ENCODE data around the gene MED27.
"Not testable (repeated sequence)": the region's sequence is repeated elsewhere in the genome, so short reads cannot be mapped to it uniquely, and the experiment has no call there.

MED27 gene

DNA sequence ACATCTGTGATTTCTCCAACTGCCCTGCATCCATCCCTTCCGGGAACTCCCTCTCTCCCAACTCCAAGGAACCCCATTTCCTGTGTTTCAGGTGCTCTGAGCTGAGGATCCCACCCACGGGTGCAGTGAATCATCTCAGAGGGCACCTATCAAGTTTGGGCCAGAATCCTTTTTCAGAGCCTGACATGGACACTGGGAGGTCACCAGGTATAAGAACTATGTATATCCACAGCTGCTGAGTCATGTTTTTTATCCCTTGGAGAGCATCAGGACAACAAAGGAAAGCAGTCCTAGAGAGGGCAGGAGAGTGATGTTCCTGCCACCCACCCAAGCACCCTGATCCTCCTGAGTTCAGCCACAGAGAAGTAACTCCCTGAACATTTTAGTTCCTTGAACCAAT is 3.8 kb downstream of the MED27 start:
- no peak for FAIRE-seq

DNA sequence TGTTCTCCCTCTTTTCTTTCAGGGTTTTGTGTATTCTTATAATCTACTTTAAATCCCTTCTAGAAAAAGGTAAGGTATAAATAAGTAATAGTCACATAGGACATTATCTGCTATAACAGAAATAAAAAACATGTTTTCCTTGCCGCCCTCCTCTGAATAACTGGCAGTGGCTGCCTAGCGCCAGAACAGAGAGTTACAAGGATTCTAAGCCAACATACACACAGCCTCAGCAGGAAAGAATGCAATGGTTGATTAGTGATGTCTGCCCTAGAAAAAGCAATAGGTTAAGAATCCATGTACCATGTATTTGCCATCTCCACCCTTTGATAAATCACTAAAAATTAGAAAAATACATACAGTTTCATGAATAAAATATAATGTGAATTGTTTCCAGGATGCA is 4.9 kb downstream of the MED27 start:
- FAIRE-seq, result no peak

- FAIRE-seq, result no peak
Measured at GRCh38 chr9:132071847-132072507, 7.7 kb downstream of the MED27 start.

DNA sequence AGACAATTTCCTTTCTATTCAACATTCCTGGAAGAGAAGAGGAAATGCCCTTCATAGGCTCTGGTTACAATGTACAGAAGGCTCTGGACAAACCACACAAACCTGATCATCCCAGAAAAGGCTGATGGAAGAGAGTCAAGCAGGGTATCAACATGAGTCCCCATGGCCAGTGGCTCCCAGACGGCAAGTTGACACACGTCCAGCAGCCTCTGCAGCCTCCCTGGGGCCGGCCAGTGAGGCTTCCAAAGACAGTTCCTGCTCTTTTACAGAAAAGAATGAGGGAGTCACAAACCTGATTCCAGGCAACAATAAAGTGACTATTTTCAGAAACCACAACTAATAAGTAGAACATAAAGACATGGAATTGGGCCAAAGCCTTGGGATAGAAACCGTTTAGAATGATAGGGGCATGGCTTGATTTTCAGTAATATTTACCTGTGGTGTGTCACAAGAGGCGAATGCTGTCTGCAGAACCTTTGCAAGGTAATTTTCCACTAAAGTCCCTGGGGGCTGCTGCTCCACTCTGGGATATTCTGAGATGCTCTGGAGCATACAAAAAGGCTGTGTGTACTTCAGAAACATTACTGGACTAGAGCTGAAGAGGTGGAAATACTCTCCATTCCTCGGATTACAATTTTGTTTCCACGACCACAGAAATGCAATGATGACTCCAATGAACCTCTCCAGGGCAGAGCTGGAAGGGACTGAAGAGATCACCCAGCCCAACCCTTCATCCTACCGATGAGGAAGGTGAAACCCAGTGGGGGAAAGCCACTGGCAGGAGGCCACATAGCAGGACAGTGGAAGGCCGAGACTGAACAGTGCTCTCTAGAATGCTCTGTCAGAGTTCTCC is 10.4 kb downstream of the MED27 start:
- FAIRE-seq, result no peak

DNA sequence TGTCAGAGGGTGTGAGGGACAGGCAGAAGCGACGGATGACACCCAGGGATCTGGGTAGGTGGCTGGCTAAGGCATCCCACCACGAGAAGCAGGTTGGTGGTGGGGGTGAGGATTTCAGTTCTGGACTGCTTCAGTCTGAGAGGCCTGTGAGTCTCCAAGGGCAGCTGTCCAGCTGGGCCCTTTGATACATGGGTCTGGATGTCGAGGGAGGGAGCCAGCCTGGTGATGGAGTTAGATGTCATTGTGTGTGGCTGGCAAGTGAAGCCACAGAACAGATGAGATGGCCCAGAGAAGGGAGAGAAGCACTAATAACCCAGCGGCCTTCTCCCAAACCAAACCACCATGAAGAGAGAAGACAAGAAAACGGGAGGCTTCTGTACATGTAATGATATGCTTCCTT is 11.1 kb downstream of the MED27 start:
- FAIRE-seq, result no peak

GRCh38 chr9:132066511-132066910 is 13.2 kb downstream of the MED27 start:
- FAIRE-seq, result no peak

- no peak for FAIRE-seq
Measured at GRCh38 chr9:132066057-132066456, 13.6 kb downstream of the MED27 start.

DNA sequence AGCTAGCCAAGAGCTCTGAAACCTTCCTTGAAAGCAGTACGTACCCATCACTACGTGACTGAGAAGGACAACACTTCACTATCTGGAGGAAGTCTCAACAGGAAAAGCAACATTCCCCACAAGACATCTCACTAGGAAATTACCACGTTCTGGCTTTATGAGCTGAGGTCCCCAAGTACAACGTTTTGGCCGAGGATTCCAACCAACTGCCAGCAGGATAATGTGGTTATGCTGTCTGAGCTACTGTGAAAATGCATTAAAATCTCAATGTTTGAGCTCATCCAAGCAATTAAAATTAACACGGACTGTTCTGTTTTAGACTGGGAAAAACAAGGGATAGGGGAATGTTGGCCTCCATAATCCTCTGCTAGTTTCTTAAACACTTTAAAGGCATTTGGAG is 16.4 kb downstream of the MED27 start:
- FAIRE-seq, result no peak

DNA sequence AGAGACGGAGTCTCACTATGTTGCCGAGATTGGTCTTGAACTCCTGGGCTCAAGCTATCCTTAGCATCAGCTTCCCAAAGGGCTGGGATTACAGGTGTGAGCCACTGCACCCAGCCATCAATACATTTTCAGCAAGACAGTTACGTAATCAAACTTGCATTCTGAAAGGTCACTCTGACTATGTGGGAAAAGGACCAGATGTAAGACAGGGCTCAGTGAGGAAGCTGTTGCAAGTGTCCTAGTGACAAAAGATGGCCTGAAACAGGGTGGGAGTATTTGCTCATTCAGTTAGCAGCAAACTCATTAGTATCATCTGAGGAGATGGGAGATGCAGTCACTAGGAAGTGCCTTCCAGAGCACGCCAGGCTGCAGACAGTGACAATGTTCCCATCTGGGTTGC is 16.9 kb downstream of the MED27 start:
- FAIRE-seq, result no peak

DNA sequence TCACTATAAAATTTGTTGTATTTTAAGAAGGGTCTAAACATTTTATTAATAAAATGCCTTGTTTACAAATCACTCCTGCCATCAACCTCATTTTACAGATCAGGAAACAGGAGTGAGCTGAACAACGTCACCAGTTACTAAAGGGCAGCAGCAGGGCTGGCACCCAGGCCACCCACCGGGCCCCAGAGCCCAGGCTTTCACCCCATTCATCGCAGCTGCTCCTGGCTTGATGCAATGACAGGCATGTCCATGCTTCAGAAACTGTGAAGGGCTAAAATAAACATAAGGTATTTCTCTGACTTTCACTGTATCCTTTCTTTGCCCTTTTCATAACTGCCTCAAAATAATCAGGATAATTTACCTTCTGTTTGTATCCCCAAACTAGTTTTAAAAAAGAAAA is 18.1 kb downstream of the MED27 start:
- no peak for FAIRE-seq

DNA sequence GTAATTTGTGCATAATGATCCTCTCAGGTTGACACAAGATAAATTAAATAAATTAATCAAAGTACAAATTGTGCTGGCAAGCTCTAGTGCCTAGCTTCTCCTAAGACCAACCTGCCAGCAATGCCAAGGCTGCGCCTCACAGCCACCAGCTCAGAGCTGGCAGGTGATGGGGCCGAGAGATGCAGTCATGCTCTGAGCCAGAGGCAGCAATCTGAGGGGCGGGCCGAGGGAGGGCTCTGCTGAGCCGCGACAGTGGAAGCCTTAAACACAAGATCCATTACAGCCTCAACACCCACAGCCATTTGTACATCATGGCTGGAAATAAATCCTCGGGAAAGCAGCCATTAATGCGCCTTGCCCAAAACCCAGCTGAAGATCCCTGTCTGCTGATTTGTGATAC is 20.3 kb downstream of the MED27 start:
- FAIRE-seq, result no peak

GRCh38 chr9:132058226-132058625 is 21.4 kb downstream of the MED27 start:
- not testable (repeated sequence) for FAIRE-seq

GRCh38 chr9:132056717-132057560 is 22.7 kb downstream of the MED27 start:
- no peak for FAIRE-seq

DNA sequence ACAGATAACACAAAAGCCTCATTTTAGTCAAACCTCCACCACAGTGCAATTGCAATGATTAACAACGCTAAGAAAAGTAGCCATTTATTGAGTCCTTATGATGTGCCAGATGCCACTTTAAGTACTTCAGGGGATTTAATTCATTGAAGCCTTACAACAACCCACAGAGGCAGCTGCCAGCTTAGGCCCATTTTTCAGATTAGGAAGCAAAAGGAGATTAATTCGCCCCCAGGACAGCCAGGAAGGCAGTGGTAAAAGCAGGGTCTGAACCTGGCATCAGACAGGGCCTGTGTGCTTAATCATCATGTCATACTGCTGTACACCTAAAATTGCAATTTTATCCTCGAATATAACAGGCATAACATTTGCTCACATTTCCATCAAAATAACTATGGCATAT is 23.9 kb downstream of the MED27 start:
- no peak for FAIRE-seq

DNA sequence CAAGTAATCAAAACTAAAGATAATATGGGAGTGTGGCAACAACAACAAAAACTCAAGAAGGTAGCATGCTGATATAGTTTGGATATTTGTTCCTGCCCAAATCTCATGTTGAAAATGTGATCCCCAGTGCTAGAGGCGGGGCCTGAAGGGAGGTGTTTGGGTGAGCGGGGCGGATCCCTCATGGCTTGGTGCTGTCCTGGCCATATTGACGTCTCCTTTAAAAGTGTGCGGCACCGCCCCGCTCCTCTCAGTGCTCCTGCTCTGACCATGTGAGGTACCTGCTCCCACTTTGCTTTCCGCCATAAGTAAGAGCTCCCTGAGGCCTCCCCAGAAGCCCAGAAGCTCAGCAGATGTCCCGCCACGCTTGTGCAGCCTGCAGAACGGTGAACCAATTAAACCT is 25.6 kb downstream of the MED27 start:
- no peak for FAIRE-seq

- FAIRE-seq, result no peak
Measured at GRCh38 chr9:132049900-132050299, 29.8 kb downstream of the MED27 start.

GRCh38 chr9:132049323-132049882 is 30.3 kb downstream of the MED27 start:
- no peak for FAIRE-seq

GRCh38 chr9:132048201-132048600 is 31.5 kb downstream of the MED27 start:
- FAIRE-seq, result no peak

GRCh38 chr9:132046456-132046855 is 33.2 kb downstream of the MED27 start:
- FAIRE-seq, result no peak

DNA sequence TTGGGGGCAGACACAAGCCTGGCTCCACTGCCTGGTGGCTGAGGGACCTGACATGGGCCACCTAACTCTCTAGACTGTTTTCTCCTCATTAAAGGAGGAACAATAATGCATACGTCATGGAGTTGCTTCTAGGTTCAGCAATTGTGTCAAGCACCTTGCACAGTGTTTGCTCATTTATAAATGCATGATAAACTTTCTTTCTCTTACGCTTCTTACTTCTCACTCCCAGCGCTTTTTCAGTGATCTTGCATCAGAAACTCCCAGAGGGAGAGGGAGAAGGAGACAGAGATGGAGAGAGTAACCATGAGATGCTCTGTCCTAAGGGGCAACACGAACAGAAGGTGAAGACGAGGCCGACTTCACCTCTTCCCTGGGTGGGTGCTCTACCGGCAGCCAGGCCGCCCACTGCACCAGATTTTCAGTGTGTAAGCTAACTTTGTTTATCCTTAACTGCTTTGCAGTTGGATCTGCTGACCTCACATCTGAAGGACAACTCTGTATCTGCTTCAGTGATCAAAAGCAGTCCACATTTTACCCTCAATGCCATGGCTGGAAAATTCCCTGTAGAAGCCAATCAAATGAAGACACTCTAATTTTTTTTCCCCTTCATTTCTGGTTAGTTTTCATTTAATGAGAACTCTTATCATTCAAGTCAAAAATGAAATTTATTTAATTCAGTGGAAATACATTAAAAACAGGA is 35.3 kb downstream of the MED27 start:
- FAIRE-seq, result no peak

DNA sequence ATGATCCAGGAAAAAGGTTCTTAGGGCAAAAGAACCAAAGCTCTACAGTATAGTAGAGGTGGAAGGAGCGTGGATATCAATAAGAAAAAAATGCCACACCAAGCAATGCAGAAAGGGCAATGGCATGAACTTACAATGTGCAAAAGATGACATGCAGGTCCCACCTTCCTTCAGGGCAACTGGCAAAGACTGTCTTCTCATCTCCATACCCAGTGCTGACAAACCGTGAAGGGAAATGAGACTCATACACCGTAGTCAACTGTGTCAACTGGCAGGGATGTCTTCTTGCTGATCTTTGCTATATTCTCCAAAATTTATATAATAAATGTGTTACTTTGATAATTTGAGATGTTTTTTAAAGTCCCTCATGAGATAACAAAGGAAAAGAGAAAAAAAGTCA is 36.0 kb downstream of the MED27 start:
- FAIRE-seq, result no peak

DNA sequence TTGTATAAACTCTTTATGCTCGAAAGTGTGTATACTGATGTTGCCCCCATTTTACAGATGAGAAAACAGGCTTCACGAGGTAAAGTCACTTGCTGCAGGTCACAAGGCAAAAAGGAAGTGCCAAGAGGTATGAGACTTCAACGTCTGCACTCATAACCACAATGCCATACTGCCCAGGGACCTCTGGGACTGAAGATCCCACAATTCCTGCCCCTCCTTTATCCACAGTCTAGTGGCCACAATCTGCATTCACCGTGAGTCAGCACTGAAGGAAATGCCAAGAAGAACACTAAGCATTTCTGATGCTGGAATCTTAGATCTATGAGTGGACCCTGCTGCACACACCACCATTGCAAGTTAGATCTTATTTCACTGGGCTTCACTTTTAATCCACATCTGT is 37.3 kb downstream of the MED27 start:
- no peak for FAIRE-seq

GRCh38 chr9:132041798-132042197 is 37.9 kb downstream of the MED27 start:
- FAIRE-seq, result no peak

All from islet of Langerhans (tissue), 1 donor.